Mesodermal cell (in vitro differentiated cells): ENCODE measurements around the gene CSGALNACT2.
A peak's percentile ranks its signal among the peaks of the same experiment; 100 is the strongest.
"Not testable (repeated sequence)": the region's sequence is repeated elsewhere in the genome, so short reads cannot be mapped to it uniquely, and the experiment has no call there.

Experiments used
- H3K27ac ChIP-seq: 2 replicates; pipeline ENCODE4 v1.7.0; 2013; ENCODE audit warnings: mild to moderate bottlenecking, low read depth, low read length, moderate library complexity; ENCODE audit not compliant: severe bottlenecking
- H3K36me3 ChIP-seq: 2 replicates; pipeline ENCODE4 v1.7.1; 2013; ENCODE audit warnings: mild to moderate bottlenecking, low read length, moderate library complexity; ENCODE audit not compliant: control insufficient read depth, insufficient read depth
- H3K4me1 ChIP-seq: one replicate; pipeline ENCODE4 v1.7.1; 2013; ENCODE audit warnings: mild to moderate bottlenecking, low read length; ENCODE audit not compliant: insufficient read depth, control insufficient read depth, poor library complexity, severe bottlenecking
- H3K4me3 ChIP-seq: 2 replicates; pipeline ENCODE4 v1.7.0; 2013; ENCODE audit warnings: low read length, control low read depth, mild to moderate bottlenecking; ENCODE audit not compliant: insufficient read depth, poor library complexity, severe bottlenecking; ENCODE audit errors: extremely low read depth
- H3K9me3 ChIP-seq: 2 replicates; pipeline ENCODE4 v1.7.1; 2013; ENCODE audit warnings: mild to moderate bottlenecking, low read length, moderate library complexity; ENCODE audit not compliant: control insufficient read depth
- WGBS, 2 experiments: methylation state at CpG; one replicate each; pipeline ENCODE4 v1.1.5; 2013; ENCODE audit warnings: missing lambda C conversion rate in 2 of 2; ENCODE audit not compliant: insufficient coverage in 2 of 2; 5-methylcytosine and 5-hydroxymethylcytosine counted together

Gene CSGALNACT2

DNA sequence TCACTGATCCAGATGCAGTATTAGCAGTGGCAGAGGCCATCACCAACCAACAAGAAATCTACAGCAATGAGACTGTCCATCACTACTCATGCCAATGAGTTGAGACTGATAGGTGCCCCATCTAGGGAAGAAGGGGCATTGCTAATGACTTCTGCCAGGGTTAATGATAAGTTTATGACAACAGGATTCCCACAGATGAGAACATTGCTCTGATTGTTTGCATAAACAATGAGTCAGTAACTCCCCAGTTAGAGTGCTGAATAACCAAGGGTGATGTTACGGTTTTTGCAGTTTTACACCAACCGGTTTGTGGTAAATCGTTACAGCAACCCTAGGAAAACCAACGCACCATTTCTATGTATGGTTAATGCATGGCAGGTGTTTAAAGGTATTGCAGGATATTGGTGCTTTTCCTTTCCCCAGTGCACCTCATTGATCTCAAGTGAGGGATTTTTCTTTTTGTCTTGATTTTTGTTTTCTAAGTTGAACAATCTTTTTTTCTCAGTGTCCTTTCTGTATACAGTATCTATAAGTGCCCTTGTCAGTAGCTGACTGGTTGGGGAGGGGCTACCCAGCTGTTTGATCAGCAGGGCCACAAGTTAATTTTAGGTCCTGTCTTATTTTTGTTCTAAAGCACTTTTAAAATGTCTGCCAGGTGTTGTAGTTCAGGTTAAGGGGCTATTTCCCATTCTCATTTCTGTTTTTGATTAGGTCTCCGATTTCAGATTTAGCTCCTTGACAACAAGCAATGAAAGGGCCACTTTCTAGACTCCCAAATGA is 3.9 kb upstream of the CSGALNACT2 start:
- Histone ChIP-seq H3K4me3 (no peak overlapping the region), H3K27ac (no peak overlapping the region), H3K4me1 (peaks cover 11% of the 10 kb centered on the region), H3K36me3 (no peaks in the 10 kb centered on the region), H3K9me3 (no peaks in the 10 kb centered on the region)
- 90 to 96% methylated on average over 4 to 5 of the region's 5 CpGs for WGBS, 2 experiments

DNA sequence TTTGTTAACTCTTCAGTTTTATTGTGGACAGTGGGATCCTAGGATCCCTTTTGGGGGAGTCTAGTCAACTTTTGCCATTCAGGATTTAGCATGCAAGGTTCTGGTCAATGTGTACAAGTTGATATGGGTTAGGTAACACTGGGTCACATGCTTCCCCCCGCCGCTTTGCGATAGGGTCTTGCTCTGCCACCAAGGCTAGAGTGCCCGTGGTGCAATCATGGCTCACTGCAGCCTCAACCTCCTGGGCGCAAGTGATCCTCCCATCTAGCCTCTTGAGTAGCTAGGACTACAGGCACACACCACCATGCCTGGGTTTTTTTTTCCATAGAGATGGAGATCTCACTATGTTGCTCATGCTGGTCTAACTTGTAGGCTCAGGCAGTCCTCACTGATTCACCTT is 3.2 kb upstream of the CSGALNACT2 start:
- H3K4me3 ChIP-seq: no peak overlapping the region
- no peaks in the 10 kb centered on the region for H3K36me3 ChIP-seq
- H3K4me1 ChIP-seq: peaks cover 6% of the 10 kb centered on the region
- 94 to 96% methylated on average over 4 to 5 of the region's 5 CpGs for WGBS, 2 experiments
- no peak overlapping the region for H3K27ac ChIP-seq
- H3K9me3 ChIP-seq: no peaks in the 10 kb centered on the region

DNA sequence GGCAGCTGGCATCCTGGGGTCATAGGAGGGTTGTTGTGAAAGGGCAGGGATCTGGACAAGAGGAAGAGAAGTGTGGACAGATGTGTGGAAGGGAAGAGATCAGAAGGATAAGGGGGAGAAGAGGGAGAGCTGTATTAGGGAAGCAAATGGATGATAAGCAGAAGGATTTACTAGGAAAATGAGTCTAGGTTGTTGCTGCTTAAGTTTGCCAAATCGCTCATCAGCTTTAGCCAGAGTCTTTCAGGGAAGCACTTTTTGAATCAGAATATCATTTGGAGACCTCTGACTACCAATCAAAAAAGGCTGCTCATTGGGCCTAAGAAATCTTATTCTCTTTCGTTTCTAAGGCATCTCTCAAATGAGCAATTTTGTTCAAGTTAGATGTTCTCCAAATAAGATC is 2.6 kb upstream of the CSGALNACT2 start:
- no peaks in the 10 kb centered on the region for H3K36me3 ChIP-seq
- 100% methylated on average over 1 of the region's 2 CpGs for WGBS, 2 experiments
- no peak overlapping the region for H3K4me3 ChIP-seq
- peaks cover under 1% of the 10 kb centered on the region for H3K4me1 ChIP-seq
- H3K27ac ChIP-seq: no peak overlapping the region
- H3K9me3 ChIP-seq: no peaks in the 10 kb centered on the region

- Histone ChIP-seq H3K9me3 (no peaks in the 10 kb centered on the region), H3K36me3 (no peaks in the 10 kb centered on the region), H3K4me3 (no peak overlapping the region), H3K27ac (no peak overlapping the region), H3K4me1 (no peaks in the 10 kb centered on the region)
- WGBS, 2 experiments: 89 to 100% methylated on average over 4 to 5 of the region's 5 CpGs
Measured at GRCh38 chr10:43136432-43136831, 1.8 kb upstream of the CSGALNACT2 start.

DNA sequence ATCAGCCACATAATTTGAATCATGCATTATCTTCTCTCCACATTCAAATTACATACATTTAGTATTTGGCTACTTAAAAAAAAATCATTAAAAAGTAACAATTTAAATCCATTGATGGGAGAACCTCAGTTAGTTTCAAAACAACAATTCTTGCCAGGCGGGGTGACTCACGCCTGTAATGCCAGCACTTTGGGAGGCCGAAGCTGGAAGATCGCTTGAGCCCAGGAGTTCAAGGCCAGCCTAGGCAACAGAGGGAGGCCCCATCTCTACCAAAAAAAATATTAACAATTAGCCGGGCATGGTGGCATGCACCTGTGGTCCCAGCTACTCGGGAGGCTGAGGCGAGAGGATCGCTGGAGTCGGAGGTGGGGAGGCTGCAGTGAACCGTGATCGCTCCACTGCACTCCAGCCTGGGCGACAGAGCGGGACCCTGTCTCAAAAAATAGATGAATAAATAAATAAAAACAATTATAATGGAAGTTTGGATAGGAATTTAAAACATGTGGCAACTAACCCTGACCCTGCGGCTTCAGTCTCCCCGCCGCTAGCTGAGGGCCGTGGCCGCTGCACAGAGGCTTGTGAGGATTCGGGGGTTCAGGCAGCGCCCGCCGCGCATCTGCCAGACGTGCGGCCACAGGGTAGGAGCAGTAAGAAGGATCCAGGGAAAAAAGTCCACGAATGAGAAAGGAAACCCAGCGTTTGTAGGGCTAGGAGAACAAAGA is 1.1 kb upstream of the CSGALNACT2 start:
- Histone ChIP-seq H3K4me3 (peak overlapping the region; percentile 84), H3K27ac (peak overlapping the region; percentile 92), H3K4me1 (no peaks in the 10 kb centered on the region), H3K36me3 (no peaks in the 10 kb centered on the region), H3K9me3 (no peaks in the 10 kb centered on the region)
- 54 to 68% methylated on average over 15 to 23 of the region's 27 CpGs for WGBS, 2 experiments

DNA sequence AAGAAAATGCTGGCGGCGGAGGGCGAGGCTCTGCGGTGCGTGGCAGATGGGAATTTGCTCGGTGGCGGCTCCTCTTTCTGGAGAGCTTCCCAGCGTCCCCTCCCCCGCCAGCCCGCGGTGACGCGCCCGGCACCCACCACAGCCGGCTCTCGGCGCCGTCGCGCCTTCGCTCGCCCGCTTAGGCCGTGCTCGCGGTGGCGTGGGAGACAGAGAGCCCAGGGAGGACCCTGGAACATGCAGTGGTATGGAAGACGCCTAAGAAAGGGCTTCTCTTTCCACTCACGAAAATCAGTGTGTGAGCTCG is 576 bp upstream of the CSGALNACT2 start:
- 2 to 4% methylated on average over 26 to 30 of the region's 30 CpGs for WGBS, 2 experiments
- no peaks in the 10 kb centered on the region for H3K9me3 ChIP-seq

DNA sequence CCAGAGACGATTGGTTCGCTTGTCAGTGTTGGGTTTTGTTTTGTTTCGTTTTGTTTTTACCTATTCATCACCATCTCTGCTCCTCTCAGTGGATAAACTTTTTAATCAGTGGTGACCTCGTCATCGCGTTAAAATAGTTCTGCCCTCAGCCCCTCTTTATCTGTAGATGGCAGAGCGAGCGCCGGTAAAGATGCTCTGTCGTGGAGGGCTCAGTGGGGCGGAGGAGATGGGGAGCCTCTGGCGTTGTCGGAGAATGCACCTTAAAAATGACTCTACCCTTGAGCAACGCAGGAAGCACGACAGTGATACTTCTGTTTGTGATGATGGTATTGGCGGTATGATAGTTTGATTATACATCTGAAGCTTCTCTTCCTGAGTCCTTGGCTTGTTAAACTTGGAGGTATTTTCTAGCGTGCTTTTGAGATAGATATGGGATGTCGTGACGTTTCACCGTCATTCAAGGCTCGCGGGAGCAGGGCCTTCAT is 554 bp downstream of the CSGALNACT2 start:
- peak overlapping the region; percentile 84 for H3K4me3 ChIP-seq
- H3K36me3 ChIP-seq: no peaks in the 10 kb centered on the region
- no peaks in the 10 kb centered on the region for H3K4me1 ChIP-seq
- WGBS, 2 experiments: 3% methylated on average over 13 to 16 of the region's 22 CpGs
- H3K9me3 ChIP-seq: no peaks in the 10 kb centered on the region
- H3K27ac ChIP-seq: peak overlapping the region; percentile 39

More for the DNA sequence above, 576 bp upstream of the CSGALNACT2 start:
- H3K36me3 ChIP-seq: no peaks in the 10 kb centered on the region
- H3K4me3 ChIP-seq: peak overlapping the region; percentile 84
- H3K4me1 ChIP-seq: no peaks in the 10 kb centered on the region
- H3K27ac ChIP-seq: peak overlapping the region; percentile 92

GRCh38 chr10:43141421-43141820 is 3.2 kb downstream of the CSGALNACT2 start:
- no peaks in the 10 kb centered on the region for H3K4me1 ChIP-seq
- no peaks in the 10 kb centered on the region for H3K36me3 ChIP-seq
- H3K27ac ChIP-seq: no peak overlapping the region
- no peak overlapping the region for H3K4me3 ChIP-seq
- 95 to 96% methylated on average over 3 to 4 of the region's 5 CpGs for WGBS, 2 experiments
- no peaks in the 10 kb centered on the region for H3K9me3 ChIP-seq

DNA sequence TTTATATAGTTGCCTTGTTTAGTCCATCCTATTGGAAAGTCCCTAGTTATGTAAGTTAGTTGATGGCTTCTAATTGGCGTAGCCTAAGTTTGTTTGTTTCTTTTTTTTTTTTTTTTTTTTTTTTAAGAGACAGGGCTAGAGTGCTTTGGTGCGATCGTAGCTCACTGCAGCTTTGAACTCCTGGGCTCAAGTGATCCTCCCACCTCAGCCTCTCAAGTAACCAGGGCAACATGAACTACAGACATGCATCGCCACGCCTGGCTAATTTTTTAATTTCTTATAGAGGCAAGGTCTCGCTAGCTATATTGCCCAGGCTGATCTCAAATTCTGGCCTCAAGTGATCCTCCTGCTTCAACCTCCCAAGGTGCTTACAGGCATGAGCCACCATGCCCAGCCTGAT is 7.1 kb downstream of the CSGALNACT2 start:
- H3K9me3 ChIP-seq: peaks cover 6% of the 10 kb centered on the region
- H3K4me3 ChIP-seq: no peak overlapping the region
- H3K36me3 ChIP-seq: no peaks in the 10 kb centered on the region
- WGBS, 2 experiments: 80% methylated on average over 5 of the region's 6 CpGs
- H3K27ac ChIP-seq: no peak overlapping the region
- H3K4me1 ChIP-seq: no peaks in the 10 kb centered on the region

DNA sequence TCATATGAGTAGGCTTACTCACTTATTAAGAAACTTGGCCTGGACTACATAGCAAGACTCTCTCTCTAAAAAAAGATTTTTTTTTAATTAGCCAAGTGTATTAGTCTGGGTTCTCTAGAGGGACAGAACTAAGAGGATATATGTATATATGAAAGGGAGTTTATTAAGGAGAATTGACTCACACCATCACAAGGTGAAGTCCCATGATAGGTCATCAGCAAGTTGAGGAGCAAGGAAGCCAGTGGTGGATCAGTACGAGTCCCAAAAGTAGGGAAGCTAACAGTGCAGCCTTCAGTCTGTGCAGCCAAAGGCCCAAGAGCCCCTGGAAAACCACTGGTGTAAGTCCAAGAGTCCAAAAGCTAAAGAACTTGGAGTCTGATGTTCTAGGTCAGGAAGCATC is 7.7 kb downstream of the CSGALNACT2 start:
- H3K36me3 ChIP-seq, H3K27ac ChIP-seq, H3K4me3 ChIP-seq, H3K4me1 ChIP-seq, H3K9me3 ChIP-seq: not testable (repeated sequence)
- WGBS, 2 experiments: 73 to 100% methylated on average over 1 of the region's 1 CpG

- WGBS, 2 experiments: 100% methylated on average over 1 to 2 of the region's 2 CpGs
- no peak overlapping the region for H3K4me3 ChIP-seq
- H3K4me1 ChIP-seq: peaks cover 4% of the 10 kb centered on the region
- H3K9me3 ChIP-seq: peaks cover 6% of the 10 kb centered on the region
- H3K36me3 ChIP-seq: no peaks in the 10 kb centered on the region
- no peak overlapping the region for H3K27ac ChIP-seq
Measured at GRCh38 chr10:43151371-43151770, 13.1 kb downstream of the CSGALNACT2 start.
